Fibroblast of lung (primary cell): ENCODE data around the gene GPR45. TPM values are rescaled to one million over a fixed set of nuclear protein-coding genes. Genes with fewer than 3 reads are reported as not detected.

Experiments used
- DNase-seq, 2 donors: peaks; one replicate each; pipeline versions ENCODE4 v3.0.0 to v3.0.0-alpha.2; 2010; ENCODE audit warnings: low read depth in 2 of 2
- H2AFZ ChIP-seq: 2 replicates; pipeline ENCODE4 v1.5.1; 2012; ENCODE audit warnings: low read length, control low read depth, inconsistent platforms
- H3K27ac ChIP-seq: 2 replicates; pipeline ENCODE4 v1.5.1; 2011; ENCODE audit warnings: low read length, control low read depth; ENCODE audit not compliant: insufficient read depth
- H3K27me3 ChIP-seq: 2 replicates; pipeline ENCODE4 v1.5.1; 2011; ENCODE audit warnings: mild to moderate bottlenecking, low read length; ENCODE audit not compliant: control insufficient read depth, insufficient read depth
- H3K36me3 ChIP-seq: 2 replicates; pipeline ENCODE4 v1.5.1; 2011; ENCODE audit warnings: low read length; ENCODE audit not compliant: control insufficient read depth, insufficient read depth
- H3K4me1 ChIP-seq: 2 replicates; pipeline ENCODE4 v1.5.1; 2011; ENCODE audit warnings: low read length; ENCODE audit not compliant: control insufficient read depth, insufficient read depth; ENCODE audit errors: extremely low read depth
- H3K4me2 ChIP-seq: 2 replicates; pipeline ENCODE4 v1.5.1; 2011; ENCODE audit warnings: low read length, control low read depth; ENCODE audit not compliant: insufficient read depth; ENCODE audit errors: extremely low read depth
- H3K4me3 ChIP-seq, 4 experiments: fragments of 200-600 bp in 1 of 4; sonication (generic) in 1 of 4; replicated peaks in 1 of 4; 2 replicates each; pipeline ENCODE4 v1.5.1; 2011 to 2016; ENCODE audit warnings: low read length in 4 of 4, low read depth in 3 of 4, mild to moderate bottlenecking in 3 of 4, control low read depth in 2 of 4, inconsistent platforms in 1 of 4, mixed read lengths in 1 of 4; ENCODE audit not compliant: insufficient read depth in 1 of 4; ENCODE audit errors: control extremely low read depth in 1 of 4
- H3K79me2 ChIP-seq: 2 replicates; pipeline ENCODE4 v1.5.1; 2012; ENCODE audit warnings: mild to moderate bottlenecking, low read length, inconsistent platforms; ENCODE audit not compliant: control insufficient read depth, insufficient read depth
- H3K9ac ChIP-seq: 2 replicates; pipeline ENCODE4 v1.5.1; 2011; ENCODE audit warnings: mild to moderate bottlenecking, low read length, control low read depth; ENCODE audit not compliant: insufficient read depth
- H3K9me3 ChIP-seq: 2 replicates; pipeline ENCODE4 v1.5.1; 2012; ENCODE audit warnings: low read depth, low read length; ENCODE audit not compliant: control insufficient read depth, insufficient read depth
- H4K20me1 ChIP-seq: 2 replicates; pipeline ENCODE4 v1.5.1; 2011; ENCODE audit warnings: low read length; ENCODE audit not compliant: control insufficient read depth, insufficient read depth; ENCODE audit errors: extremely low read depth
- CTCF ChIP-seq, 2 donors: IDR thresholded peaks in 1 of 2; conservative IDR thresholded peaks in 1 of 2; 1 replicate in 1 of 2; 2 replicates in 1 of 2; pipeline ENCODE4 v1.5.1; 2011 to 2012; ENCODE audit warnings: low read length in 2 of 2, control low read depth in 1 of 2, inconsistent platforms in 1 of 2, low read depth in 1 of 2, mild to moderate bottlenecking in 1 of 2
- EZH2 ChIP-seq: IDR thresholded peaks from 2 replicates; pipeline ENCODE4 v1.5.1; 2012; ENCODE audit warnings: low read length, control low read depth, mild to moderate bottlenecking; ENCODE audit errors: missing control alignments
- polyA plus RNA-seq, 2 donors: library from polyadenylated mRNA; depleted of rRNA in 1 of 2; stranded (reverse) in 1 of 2; unstranded in 1 of 2; fragments of >200 nt; gene quantifications; 2 replicates each; pipeline ENCODE4 v1.2.1, GENCODE V29; 2011 to 2012; ENCODE audit warnings: missing spikeins in 1 of 2
- total RNA-seq: library from RNA; depleted of rRNA; stranded (reverse); fragments of >200 nt; gene quantifications from 2 replicates; pipeline ENCODE4 v1.2.1, GENCODE V29; 2014

GPR45 gene
- total and polyA plus RNA-seq, 2 donors (not counting 1 experiment from before 2014, with no cell fraction given), result not detected

GRCh38 chr2:105256431-105257047 lies 15.0 kb downstream of the GPR45 start:
- peaks cover 1% of the 10 kb centered on the region for H3K4me1 ChIP-seq
- H3K4me2 ChIP-seq, result no peak overlapping the region

GRCh38 chr2:105257981-105258380 lies 16.4 kb downstream of the GPR45 start:
- Histone ChIP-seq H2AFZ (no peak overlapping the region), H3K4me2 (no peak overlapping the region), H3K27me3 (no peaks in the 10 kb centered on the region), H4K20me1 (no peaks in the 10 kb centered on the region), H3K9me3 (no peaks in the 10 kb centered on the region), H3K4me3 (no peak overlapping the region), H3K27ac (no peak overlapping the region), H3K9ac (no peak overlapping the region), H3K36me3 (no peaks in the 10 kb centered on the region), H3K79me2 (no peaks in the 10 kb centered on the region), H3K4me1 (peaks cover 3% of the 10 kb centered on the region)
- no peak for TF ChIP-seq CTCF (conservative IDR thresholded peaks at IDR 0.05 in 1 of 2, IDR thresholded peaks at IDR 0.05 in 1 of 2; ENCODE audit: low read depth in 1 of 2, low read length in 2 of 2)
- TF ChIP-seq EZH2, result no peak
- peak in 1 of 2 donors; percentile 27 for DNase-seq

More at GRCh38 chr2:105256431-105257047, 15.0 kb downstream of the GPR45 start:
- Histone ChIP-seq H3K9me3 (no peaks in the 10 kb centered on the region), H3K27ac (no peak overlapping the region), H3K9ac (no peak overlapping the region), H4K20me1 (no peaks in the 10 kb centered on the region), H3K36me3 (no peaks in the 10 kb centered on the region), H2AFZ (no peak overlapping the region), H3K79me2 (no peaks in the 10 kb centered on the region), H3K27me3 (no peaks in the 10 kb centered on the region), H3K4me3 (no peak overlapping the region)
- peak in 1 of 2 donors; percentile 34 for DNase-seq
- TF ChIP-seq EZH2 (no peak), CTCF (conservative IDR thresholded peaks at IDR 0.05 in 1 of 2, IDR thresholded peaks at IDR 0.05 in 1 of 2; ENCODE audit: low read depth in 1 of 2, low read length in 2 of 2) (no peak)

- H3K4me2 ChIP-seq, result no peak overlapping the region
- H3K9ac ChIP-seq, result no peak overlapping the region
- DNase-seq, result no peak
- no peaks in the 10 kb centered on the region for H3K27me3 ChIP-seq
- TF ChIP-seq EZH2 (no peak), CTCF (conservative IDR thresholded peaks at IDR 0.05 in 1 of 2, IDR thresholded peaks at IDR 0.05 in 1 of 2; ENCODE audit: low read depth in 1 of 2, low read length in 2 of 2) (no peak)
- no peaks in the 10 kb centered on the region for H4K20me1 ChIP-seq
- H3K4me3 ChIP-seq, result no peak overlapping the region
- no peaks in the 10 kb centered on the region for H3K79me2 ChIP-seq
- H2AFZ ChIP-seq, result no peak overlapping the region
- no peaks in the 10 kb centered on the region for H3K36me3 ChIP-seq
- no peaks in the 10 kb centered on the region for H3K9me3 ChIP-seq
- peaks cover 3% of the 10 kb centered on the region for H3K4me1 ChIP-seq
- H3K27ac ChIP-seq, result no peak overlapping the region
These were observed 17.4 kb downstream of the GPR45 start for GRCh38 chr2:105258835-105259350.
